GM12874 (cell line): ENCODE data around the gene TCP11X2.
"Not testable (repeated sequence)": the region's sequence is repeated elsewhere in the genome, so short reads cannot be mapped to it uniquely, and the experiment has no call there.

Experiments used
- TF ChIP-seq, protein P1 (sequence below): IDR thresholded peaks from 2 replicates; pipeline ENCODE4 v1.5.1; 2011; ENCODE audit warnings: low read depth, mild to moderate bottlenecking, control low read depth, low read length, moderate library complexity; ENCODE audit not compliant: insufficient read depth

TCP11X2 gene

DNA sequence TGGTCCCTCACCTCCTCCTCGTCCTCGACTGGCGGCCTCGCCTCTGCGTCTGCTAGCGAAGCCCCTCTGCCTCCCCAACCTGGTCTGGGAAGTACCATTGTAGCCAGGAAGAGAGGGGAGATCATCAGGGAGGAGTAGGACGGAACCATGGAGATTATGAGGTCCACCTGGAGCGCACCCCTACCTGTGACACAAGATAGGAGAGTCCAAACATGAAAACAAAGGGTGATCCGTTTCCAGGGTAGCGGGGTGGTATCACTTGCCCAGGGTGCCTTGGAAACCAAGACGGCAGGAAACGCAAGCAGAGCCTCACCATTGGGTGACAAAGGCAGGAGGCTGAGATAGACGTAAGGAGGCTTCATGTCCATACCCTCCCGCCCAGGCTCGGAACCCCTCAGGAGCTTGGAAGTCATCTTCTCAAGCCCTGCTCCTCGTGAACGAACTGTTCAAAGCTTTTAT is at the start of gene TCP11X2:
Gene TCP11X2, minus strand, starts transcription at position 51 of the 459 bp plus-strand sequence.
- TF ChIP-seq, protein P1, sequence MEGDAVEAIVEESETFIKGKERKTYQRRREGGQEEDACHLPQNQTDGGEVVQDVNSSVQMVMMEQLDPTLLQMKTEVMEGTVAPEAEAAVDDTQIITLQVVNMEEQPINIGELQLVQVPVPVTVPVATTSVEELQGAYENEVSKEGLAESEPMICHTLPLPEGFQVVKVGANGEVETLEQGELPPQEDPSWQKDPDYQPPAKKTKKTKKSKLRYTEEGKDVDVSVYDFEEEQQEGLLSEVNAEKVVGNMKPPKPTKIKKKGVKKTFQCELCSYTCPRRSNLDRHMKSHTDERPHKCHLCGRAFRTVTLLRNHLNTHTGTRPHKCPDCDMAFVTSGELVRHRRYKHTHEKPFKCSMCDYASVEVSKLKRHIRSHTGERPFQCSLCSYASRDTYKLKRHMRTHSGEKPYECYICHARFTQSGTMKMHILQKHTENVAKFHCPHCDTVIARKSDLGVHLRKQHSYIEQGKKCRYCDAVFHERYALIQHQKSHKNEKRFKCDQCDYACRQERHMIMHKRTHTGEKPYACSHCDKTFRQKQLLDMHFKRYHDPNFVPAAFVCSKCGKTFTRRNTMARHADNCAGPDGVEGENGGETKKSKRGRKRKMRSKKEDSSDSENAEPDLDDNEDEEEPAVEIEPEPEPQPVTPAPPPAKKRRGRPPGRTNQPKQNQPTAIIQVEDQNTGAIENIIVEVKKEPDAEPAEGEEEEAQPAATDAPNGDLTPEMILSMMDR, result not testable (repeated sequence)

DNA sequence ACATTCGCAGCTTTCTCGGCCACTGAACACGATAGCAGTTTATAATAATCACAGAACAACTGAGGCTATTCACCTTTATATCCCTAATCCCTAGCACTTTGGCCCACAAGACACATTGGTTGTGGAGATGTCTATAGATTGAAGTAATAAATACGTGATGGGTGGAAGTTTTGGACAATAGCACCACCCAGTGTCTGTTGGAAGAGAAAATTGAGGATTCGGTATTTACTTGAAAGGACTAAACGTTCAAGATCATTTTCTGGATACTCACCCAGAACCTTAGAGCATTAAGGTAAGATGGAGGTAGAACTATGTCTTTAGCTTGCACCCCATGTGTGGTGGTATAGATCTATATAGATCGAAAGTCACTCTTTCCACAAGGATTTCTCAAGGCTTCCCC is 45.7 kb upstream of the TCP11X2 start:
- TF ChIP-seq, protein P1, result no peak

DNA sequence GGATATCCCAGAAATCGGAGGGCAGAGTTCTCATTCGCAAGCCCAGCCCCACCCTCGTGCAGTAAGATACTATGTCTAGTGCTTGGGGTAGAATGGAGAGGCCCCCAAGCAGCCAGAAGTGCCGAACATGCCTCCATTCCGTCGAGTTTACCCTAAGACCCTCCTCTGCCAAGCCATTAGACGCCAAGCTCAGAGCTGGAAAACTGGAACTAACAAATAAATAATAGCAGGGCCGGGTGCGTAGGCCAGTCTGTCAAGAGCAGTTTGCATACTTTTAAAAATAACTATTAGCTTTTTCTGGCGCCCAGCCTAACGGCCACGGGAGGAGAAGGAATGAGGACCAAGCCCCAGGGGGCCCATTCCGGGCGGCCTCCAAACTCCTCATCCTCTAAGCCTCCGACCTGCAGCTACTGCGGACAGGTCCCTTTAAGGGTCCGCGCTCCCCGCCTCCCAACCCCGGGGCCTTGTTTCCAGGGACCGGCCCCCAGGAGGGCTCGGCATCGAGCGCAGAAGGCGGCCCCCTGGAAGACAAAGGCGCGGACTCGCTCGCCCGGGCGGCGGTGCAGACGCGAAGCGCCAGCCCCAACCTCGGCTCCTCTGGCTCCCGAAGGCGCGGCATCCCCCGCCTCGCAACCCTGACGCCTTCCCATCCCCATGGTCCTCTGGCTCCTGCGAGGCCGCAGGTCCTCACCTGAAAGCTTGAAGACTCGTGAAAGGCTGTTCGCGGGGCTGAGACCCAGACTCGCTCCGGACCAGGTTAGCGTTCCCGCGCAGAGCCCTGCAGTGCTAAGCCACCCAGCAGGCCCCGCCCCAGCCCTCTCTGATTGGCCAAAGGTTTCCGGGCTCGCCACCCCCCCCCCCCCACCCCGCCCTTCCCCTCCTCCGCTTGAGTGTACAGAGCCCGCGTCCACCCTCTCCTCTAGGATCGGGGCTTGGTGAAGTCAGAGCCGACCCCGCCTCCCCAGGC is 44.6 kb upstream of the TCP11X2 start, which contains the start of gene TMSB15A:
Gene TMSB15A, minus strand, starts transcription at position 765 of the 967 bp plus-strand sequence.
- TF ChIP-seq, protein P1, result no peak

DNA sequence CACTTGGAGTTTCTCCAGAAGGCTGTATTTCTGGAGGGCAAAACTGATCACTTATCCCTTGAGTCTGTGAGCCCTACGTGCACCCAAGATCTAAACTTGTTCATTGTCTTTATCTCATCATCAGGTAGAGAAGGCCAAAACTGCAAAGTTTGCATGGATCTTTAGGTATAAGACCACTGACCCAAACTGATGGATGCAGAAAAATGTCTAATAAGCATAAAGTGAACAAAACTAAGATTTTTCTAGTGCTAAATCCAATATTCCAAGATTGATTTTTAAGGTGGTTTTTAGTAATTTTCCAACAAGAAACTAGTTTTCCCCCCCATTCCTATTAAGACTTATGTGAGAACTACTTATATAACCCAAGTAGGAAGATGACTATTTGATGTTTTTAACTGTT is 42.9 kb upstream of the TCP11X2 start:
- TF ChIP-seq, protein P1, result no peak

DNA sequence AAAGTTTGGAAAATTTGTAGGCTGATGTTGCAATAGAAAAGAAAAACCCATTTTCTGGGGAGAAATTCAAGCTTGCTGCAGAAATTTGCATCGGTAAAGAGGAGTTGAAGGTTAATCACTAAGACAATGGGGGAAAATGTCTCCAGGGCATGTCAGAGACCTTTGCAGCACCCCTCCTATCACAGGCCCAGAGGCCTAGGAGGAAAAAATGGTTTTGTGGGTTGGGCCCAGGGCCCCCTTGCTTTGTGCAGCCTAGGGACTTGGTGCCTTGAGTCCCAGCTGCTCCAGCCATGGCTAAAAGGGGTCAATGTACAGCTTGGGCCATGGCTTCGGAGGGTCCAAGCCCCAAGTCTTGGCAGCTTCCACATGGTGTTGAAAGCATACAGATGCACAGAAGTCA is 27.1 kb upstream of the TCP11X2 start:
- TF ChIP-seq, protein P1, result no peak

DNA sequence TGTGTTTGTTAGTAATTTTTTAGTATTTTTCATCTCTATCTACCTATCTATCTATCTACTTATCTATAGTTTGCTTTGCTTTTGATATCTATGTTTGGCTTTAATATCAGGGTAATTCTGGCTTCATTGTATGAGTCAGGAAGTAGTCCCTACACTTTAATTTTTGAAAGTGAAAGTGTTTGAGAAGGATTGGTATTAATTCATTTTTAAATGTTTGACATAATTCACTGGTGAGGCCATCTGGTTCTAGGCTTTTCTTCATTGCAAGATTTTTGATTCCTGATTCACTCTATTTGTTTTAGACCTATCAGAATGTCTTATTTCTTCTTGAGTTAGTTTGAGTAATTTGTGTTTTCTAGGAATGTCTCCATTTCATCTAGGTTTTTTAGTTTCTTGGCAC is 20.2 kb upstream of the TCP11X2 start:
- TF ChIP-seq, protein P1, result no peak

DNA sequence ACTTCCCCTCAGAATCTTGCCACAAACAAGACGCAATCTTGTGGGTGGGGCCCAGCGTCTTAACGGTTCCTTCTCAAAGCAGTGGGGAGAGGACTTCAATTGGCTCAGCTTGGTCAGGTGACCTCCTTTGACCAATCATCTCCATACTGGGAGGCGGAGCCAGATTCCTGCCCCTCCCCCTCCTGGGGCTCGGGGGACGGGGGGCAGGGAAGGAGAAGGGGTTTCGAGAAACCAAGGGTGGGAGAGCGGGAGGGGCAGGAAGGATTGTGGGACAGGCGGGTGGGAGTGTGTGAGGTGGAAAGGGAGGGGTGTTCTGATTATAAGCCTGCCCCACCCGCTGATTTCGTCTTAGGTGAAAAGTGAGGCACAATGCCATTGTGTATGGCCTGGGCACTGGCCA is 31.7 kb downstream of the TCP11X2 start, which contains the start of gene NXF2B:
Gene NXF2B, minus strand, starts transcription at position 101 of the 400 bp plus-strand sequence. CDS start 59,972 bp downstream, outside the sequence.
- TF ChIP-seq, protein P1, result not testable (repeated sequence)
